ENCODE measurements around the gene BMP6. TPM values are rescaled to one million over a fixed set of nuclear protein-coding genes. Genes with fewer than 3 reads are reported as not detected.

Gene BMP6
- total RNA-seq, 1 experiment from 2014 or later: 1.6 TPM

- ChIA-PET POLR2A (no interaction called here), RAD21 (ENCODE audit: low non-redundant PET in 1 of 2, low total read pairs in 2 of 2, uncharacterized antibody in 2 of 2, unreplicated experiment in 2 of 2) (no interaction called here), CTCF (no interaction called here)
- Histone ChIP-seq H3K9me3 (ENCODE audit: control insufficient read depth in 1 of 2, insufficient read depth in 1 of 2, low read depth in 1 of 2, low read length in 2 of 2) (no peaks in the 10 kb centered on the region), H3K4me3 (replicated peaks in 1 of 2; ENCODE audit: low read depth in 1 of 2, low read length in 2 of 2) (no peak overlapping the region), H3K4me2 (ENCODE audit: low read length) (no peak overlapping the region), H4K20me1 (ENCODE audit: insufficient read depth) (no peaks in the 10 kb centered on the region), H3K79me2 (ENCODE audit: insufficient read depth, low read length) (0 out of 2 replicates have a peak, but pooled peaks cover 4% of the 10 kb centered on the region), H3K27me3 (ENCODE audit: insufficient read depth, low read length) (no peaks in the 10 kb centered on the region), H3K27ac (ENCODE audit: low read depth, low read length) (no peak overlapping the region), H3K9me2 (ENCODE audit: insufficient read depth) (no peaks in the 10 kb centered on the region), H3K4me1 (ENCODE audit: control insufficient read depth in 1 of 2, insufficient read depth in 2 of 2, low read length in 2 of 2) (no peaks in the 10 kb centered on the region), H3K36me3 (ENCODE audit: control insufficient read depth in 1 of 2, insufficient read depth in 2 of 2, low read length in 2 of 2) (peaks cover 44 to 55% of the 10 kb centered on the region in 2 experiments), H2AFZ (ENCODE audit: low read depth, low read length, poor library complexity, severe bottlenecking) (no peak overlapping the region), H3K9ac (ENCODE audit: low read length) (no peak overlapping the region)
- TF ChIP-seq TCF7L2 (IDR thresholded peaks at IDR 0.05; ENCODE audit: borderline replicate concordance, extremely low read depth, insufficient read depth, insufficient read length) (no peak), CBX3 (IDR thresholded peaks at IDR 0.05; ENCODE audit: low read depth) (no peak), ZNF274 (IDR thresholded peaks at IDR 0.05; ENCODE audit: low read depth, low read length) (no peak), JUND (IDR thresholded peaks at IDR 0.05) (no peak), ELF1 (IDR thresholded peaks at IDR 0.05; ENCODE audit: borderline replicate concordance, low read depth) (no peak), ZFX (IDR thresholded peaks at IDR 0.05) (no peak), EGR1 (IDR thresholded peaks at IDR 0.05; ENCODE audit: low read depth) (no peak), FOSL1 (IDR thresholded peaks at IDR 0.05; ENCODE audit: low read depth) (no peak), CEBPB (IDR thresholded peaks at IDR 0.05; ENCODE audit: low read depth) (no peak), SP1 (IDR thresholded peaks at IDR 0.05; ENCODE audit: low read depth) (no peak), SRF (IDR thresholded peaks at IDR 0.05; ENCODE audit: low read depth) (no peak), ATF3 (IDR thresholded peaks at IDR 0.05) (no peak), SIN3A (IDR thresholded peaks at IDR 0.05; ENCODE audit: low read depth) (no peak), MAX (IDR thresholded peaks at IDR 0.05) (no peak), EZH2 (IDR thresholded peaks at IDR 0.05) (no peak), RAD21 (IDR thresholded peaks at IDR 0.05; ENCODE audit: low read depth) (no peak), EZH2phosphoT487 (IDR thresholded peaks at IDR 0.05; ENCODE audit: borderline replicate concordance) (no peak)
- TF ChIP-seq, protein P1, sequence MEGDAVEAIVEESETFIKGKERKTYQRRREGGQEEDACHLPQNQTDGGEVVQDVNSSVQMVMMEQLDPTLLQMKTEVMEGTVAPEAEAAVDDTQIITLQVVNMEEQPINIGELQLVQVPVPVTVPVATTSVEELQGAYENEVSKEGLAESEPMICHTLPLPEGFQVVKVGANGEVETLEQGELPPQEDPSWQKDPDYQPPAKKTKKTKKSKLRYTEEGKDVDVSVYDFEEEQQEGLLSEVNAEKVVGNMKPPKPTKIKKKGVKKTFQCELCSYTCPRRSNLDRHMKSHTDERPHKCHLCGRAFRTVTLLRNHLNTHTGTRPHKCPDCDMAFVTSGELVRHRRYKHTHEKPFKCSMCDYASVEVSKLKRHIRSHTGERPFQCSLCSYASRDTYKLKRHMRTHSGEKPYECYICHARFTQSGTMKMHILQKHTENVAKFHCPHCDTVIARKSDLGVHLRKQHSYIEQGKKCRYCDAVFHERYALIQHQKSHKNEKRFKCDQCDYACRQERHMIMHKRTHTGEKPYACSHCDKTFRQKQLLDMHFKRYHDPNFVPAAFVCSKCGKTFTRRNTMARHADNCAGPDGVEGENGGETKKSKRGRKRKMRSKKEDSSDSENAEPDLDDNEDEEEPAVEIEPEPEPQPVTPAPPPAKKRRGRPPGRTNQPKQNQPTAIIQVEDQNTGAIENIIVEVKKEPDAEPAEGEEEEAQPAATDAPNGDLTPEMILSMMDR (IDR thresholded peaks at IDR 0.05 in 2 of 3, conservative IDR thresholded peaks at IDR 0.05 in 1 of 3; ENCODE audit: borderline replicate concordance in 1 of 3, insufficient read depth in 1 of 3, low read depth in 2 of 3, low read length in 2 of 3): no peak
- TF ChIP-seq, protein P2, sequence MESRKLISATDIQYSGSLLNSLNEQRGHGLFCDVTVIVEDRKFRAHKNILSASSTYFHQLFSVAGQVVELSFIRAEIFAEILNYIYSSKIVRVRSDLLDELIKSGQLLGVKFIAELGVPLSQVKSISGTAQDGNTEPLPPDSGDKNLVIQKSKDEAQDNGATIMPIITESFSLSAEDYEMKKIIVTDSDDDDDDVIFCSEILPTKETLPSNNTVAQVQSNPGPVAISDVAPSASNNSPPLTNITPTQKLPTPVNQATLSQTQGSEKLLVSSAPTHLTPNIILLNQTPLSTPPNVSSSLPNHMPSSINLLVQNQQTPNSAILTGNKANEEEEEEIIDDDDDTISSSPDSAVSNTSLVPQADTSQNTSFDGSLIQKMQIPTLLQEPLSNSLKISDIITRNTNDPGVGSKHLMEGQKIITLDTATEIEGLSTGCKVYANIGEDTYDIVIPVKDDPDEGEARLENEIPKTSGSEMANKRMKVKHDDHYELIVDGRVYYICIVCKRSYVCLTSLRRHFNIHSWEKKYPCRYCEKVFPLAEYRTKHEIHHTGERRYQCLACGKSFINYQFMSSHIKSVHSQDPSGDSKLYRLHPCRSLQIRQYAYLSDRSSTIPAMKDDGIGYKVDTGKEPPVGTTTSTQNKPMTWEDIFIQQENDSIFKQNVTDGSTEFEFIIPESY (IDR thresholded peaks at IDR 0.05; ENCODE audit: extremely low read depth, insufficient replicate concordance, low read length): no peak
- TF ChIP-seq, protein P3, sequence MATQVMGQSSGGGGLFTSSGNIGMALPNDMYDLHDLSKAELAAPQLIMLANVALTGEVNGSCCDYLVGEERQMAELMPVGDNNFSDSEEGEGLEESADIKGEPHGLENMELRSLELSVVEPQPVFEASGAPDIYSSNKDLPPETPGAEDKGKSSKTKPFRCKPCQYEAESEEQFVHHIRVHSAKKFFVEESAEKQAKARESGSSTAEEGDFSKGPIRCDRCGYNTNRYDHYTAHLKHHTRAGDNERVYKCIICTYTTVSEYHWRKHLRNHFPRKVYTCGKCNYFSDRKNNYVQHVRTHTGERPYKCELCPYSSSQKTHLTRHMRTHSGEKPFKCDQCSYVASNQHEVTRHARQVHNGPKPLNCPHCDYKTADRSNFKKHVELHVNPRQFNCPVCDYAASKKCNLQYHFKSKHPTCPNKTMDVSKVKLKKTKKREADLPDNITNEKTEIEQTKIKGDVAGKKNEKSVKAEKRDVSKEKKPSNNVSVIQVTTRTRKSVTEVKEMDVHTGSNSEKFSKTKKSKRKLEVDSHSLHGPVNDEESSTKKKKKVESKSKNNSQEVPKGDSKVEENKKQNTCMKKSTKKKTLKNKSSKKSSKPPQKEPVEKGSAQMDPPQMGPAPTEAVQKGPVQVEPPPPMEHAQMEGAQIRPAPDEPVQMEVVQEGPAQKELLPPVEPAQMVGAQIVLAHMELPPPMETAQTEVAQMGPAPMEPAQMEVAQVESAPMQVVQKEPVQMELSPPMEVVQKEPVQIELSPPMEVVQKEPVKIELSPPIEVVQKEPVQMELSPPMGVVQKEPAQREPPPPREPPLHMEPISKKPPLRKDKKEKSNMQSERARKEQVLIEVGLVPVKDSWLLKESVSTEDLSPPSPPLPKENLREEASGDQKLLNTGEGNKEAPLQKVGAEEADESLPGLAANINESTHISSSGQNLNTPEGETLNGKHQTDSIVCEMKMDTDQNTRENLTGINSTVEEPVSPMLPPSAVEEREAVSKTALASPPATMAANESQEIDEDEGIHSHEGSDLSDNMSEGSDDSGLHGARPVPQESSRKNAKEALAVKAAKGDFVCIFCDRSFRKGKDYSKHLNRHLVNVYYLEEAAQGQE (IDR thresholded peaks at IDR 0.05; ENCODE audit: low read depth): no peak
- no TSS peak for BruUV-seq (replicated peaks)
- no peak for DNase-seq (ENCODE audit: low read depth, low spot score)
- intact Hi-C loops (cut with micrococcal nuclease): no loop called here
- no peak for ATAC-seq
These were observed 156.0 kb downstream of the BMP6 start for GRCh38 chr6:7881765-7882500.

All from HCT116 (cell line).